A549 (cell line): Measurements from ENCODE around the gene LINC01488.

Source experiments
- CEBPB ChIP-seq, 2 experiments: fragments of >200 bp in 1 of 2; sonication (Bioruptor Twin) in 1 of 2; formaldehyde crosslinking in 1 of 2; IDR thresholded peaks; 2 replicates each; pipeline ENCODE4 v1.6.1; 2012 to 2016
- CTCF ChIP-seq: fragments of >200 bp; sonication (Bioruptor Twin); formaldehyde crosslinking; IDR thresholded peaks from 3 replicates; pipeline ENCODE4 v1.5.1; 2016

GRCh38 chr11:69537855-69538640 is 56.6 kb downstream of the LINC01488 start:
- no peak for TF ChIP-seq CTCF
- TF ChIP-seq CEBPB (IDR thresholded peaks at IDR 0.05): no peak
